GM19463 (cell line): ENCODE data around the gene IL12A.
A peak's percentile ranks its signal among the peaks of the same experiment; 100 is the strongest.

Experiments
- ATAC-seq: cut with Tn5 transposase; IDR thresholded peaks from one replicate; pipeline ENCODE4 v1.9.1; 2021; ENCODE audit warnings: mild to moderate bottlenecking, moderate library complexity; ENCODE audit not compliant: unreplicated experiment

The IL12A gene

DNA sequence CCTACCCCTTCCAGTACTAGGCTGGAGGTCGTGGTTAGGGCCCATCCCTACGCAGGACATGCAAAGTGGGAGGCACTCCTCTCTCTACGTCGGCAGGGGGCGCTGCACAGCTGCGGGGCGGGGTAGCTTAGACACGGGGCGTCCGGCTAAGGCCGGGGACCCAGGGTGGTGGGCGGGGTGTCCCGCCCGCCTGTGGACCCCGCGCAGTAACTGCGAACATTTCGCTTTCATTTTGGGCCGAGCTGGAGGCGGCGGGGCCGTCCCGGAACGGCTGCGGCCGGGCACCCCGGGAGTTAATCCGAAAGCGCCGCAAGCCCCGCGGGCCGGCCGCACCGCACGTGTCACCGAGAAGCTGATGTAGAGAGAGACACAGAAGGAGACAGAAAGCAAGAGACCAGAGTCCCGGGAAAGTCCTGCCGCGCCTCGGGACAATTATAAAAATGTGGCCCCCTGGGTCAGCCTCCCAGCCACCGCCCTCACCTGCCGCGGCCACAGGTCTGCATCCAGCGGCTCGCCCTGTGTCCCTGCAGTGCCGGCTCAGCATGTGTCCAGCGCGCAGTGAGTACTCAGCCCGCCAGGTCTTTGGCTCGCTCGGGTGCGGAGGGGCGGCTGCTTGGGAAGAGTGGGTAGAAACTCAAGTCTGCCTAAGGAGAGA, at the start of gene IL12A:
Gene IL12A (plus strand): TSS at position 219 of the 655 bp plus-strand sequence.
- peak; percentile 86 for ATAC-seq

DNA sequence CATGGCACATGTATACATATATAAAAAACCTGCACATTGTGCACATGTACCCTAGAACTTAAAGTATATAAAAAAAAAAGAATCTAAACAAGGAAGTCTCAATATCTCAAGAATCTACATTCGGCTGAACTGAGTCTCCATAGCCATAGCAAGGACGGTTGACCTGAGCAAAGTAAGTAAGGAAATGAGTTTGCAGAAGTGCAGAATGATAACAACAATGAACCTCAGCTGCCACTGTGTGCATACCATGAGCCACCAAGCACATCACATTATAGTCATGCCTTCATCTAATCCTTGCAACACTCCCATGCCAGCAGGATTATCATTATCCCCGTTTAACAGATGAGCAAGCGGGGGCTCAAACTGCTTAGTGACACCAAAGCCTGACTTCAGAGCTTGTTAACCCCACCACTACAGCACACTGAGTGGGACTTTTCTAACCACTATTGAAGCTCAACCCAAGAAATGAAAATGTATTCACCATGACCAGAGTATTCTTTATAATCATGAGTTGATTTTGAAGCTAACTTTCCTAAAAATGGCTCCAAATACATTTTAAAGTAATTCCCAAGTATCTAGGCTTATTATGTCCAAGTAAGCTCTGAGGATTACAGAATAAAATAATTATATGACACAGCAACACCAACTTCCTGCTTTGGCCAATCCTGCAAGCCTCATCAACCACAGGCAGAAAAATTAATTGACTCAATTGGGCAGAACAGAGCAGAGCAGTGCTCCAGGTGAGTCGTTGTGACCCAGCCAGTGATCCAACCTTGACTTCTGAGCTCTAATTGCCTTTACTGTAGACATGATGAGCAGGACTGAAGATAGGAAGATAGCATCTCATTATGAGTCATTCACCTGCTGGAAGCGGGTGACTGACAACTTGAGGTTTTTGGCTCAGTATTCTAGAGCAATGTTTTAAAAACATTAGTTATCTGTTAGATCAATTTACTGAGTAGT, 47.3 kb upstream of the IL12A start:
- peak; percentile 58 for ATAC-seq

DNA sequence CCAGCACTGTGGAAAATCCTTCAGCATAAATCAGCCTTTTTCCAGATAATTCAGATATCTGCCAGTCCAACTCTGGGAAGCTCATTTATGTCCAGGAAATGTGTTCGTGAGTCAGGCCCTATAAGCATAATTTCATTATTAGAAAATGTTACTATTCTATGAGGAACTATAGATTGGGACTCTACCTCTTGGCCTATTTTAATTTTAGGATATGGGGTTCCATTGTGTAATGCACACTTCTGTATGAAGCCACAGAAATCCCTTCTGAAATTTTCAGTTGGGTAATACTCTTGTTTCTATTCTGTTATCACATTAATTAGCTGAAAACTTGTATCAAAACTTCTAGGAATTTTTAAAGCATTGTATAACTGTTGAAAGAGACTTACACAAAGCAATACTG, 43.9 kb upstream of the IL12A start:
- no peak for ATAC-seq

DNA sequence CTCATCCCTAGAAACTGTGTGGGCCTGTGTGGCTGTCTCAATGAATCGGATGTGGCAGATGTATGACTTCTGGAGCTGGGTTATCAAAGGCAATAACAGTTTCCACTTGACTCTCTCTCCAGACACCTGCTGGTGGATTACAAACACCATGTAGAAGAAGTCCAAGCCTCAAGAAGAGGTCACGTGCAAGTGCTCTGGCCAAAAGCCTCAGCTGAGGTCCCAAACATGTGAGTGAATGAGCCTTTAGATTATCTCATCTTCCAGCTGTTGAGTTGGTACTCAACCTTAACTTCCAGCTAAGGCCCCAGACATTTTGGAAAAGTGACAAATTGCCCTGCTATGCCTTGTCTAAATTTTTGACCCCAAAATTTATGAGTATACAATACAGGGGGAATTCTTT, 42.7 kb upstream of the IL12A start:
- ATAC-seq: no peak

DNA sequence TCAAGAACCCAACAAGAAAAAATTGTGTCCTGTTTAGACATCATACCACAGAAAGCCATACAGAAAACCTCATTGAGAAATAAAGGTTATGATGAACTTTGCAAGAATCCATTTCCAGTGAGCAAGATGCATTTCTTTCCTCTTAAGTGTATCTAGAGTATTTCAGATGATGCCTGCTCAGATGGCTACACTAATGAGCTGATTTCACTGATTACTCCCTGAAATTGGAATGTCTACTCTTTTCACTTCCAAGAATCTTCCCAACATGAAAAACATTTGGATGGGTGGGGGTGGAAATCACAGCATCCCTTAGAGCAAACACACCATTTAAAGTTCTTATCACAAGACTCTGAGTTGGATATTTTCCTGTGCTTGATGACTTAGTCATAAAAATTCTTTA, 41.4 kb upstream of the IL12A start:
- ATAC-seq: no peak

DNA sequence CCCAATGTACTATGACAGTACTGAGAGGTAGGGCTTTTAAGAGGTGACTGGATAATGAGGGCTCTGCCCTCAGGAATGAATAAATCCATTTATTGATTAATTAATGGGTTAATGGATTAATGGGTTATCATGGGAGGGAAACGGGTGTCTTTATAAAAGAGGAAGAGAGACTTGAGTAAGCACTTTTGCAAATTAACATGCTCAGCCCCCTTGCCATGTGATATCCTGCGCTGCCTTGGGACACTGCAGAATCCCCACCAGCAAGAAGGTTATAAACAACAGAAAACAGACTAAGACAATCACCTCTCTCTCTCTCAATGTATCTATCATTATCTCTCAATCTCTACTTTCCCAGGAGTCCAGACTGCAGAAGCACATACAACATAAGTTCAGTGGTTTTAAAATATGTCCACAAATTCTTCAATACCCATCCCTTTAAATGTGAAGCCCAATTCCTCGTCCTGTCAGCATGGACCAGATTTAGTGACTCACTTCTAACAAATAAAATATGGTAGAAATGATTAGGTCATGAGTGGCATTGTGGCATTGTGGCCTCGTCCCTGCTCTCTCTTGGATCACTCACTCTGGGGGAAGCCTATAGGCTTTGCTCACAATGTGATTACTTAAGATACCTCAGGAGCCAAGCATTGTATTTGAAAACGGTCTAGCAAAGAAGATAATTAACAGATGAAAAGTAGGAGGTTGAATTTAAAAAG, 40.0 kb upstream of the IL12A start:
- no peak for ATAC-seq

DNA sequence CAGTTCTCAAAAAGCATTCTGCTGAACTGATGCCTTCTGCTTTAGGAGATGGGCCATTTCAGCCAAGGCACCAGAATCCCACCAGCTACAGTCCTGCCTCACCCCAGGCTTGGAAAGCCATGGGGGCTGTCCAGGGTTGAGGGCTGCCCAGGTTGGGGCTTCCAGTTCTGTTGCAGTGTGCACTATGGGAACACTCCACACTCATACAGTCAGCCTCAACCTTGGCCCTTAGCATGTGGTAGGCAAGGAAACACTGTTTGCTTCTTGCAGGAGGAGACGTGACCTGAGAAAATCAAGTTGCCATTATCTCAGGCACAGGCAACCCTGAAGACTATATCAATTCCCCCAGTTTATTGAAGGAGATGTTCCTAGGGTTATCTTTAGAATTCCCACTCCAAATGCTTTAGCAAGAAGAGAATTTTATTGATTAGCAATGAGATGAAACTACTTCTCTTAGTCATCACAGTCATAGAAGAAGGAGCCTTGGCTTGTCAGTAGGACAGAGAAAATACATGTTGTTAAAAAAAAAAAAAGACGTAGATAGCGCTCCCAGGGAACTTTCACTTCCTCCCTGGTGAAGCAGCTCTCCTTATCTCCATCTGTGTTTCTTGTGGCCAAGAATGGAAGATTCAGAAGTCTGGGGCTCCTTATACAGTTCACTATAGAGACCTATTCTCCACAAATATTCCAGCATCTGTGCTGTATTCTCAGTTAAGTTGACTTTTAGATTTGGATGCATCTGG, 38.3 kb upstream of the IL12A start:
- peak; percentile 80 for ATAC-seq

DNA sequence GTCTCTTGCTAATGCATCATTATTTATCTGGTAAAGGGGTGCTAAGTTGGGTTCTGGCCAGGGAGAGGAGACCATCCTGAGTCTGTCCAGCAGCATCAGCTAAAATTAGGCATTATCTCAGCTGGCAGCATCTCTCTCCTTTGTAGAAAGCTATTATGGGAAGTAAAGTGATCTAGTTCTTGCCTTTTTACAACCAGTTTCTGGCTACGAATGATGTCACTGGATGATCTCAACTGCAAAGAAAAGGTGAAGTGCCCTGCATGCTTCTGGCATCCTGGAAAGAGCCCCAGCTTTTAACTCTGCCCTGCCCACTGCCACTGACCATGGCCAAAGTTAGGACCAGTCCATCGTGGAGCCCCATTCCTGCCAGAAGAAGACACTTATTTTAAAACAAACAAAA, 37.1 kb upstream of the IL12A start:
- ATAC-seq: no peak

DNA sequence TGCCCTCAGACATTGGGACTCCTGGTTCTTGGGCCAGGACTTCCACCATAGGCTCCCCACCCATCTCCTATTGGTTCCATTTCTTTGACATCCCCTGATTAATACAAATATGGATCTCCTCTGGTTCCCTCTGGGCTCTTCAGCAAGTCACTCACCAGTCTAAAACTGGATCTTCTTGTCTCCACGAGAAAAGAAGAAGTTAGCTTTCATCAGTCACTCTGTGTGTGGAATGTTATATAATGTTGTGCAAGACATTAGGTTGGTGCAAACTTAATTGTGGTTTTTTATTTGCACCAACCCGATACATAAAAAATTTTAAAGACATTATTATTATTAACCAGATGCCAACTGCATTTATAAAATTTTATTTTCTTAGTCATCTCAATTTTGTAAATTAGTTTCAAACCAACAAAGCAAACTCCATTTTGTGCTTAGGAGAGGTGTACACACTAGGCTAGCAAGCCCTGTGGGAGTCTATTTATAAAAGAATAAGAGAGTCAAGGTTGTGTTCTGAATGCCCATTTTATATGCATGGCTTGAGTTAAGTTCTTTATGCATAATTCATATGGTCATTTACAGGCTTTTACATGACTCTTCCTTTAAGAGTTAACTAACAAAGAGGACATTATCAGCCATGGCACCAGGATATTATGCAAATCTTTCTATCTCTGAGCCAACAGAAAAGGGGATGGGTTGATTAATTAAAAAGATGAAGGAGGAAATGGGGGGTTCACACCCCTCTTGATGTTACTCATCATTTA, 35.1 kb upstream of the IL12A start:
- no peak for ATAC-seq

DNA sequence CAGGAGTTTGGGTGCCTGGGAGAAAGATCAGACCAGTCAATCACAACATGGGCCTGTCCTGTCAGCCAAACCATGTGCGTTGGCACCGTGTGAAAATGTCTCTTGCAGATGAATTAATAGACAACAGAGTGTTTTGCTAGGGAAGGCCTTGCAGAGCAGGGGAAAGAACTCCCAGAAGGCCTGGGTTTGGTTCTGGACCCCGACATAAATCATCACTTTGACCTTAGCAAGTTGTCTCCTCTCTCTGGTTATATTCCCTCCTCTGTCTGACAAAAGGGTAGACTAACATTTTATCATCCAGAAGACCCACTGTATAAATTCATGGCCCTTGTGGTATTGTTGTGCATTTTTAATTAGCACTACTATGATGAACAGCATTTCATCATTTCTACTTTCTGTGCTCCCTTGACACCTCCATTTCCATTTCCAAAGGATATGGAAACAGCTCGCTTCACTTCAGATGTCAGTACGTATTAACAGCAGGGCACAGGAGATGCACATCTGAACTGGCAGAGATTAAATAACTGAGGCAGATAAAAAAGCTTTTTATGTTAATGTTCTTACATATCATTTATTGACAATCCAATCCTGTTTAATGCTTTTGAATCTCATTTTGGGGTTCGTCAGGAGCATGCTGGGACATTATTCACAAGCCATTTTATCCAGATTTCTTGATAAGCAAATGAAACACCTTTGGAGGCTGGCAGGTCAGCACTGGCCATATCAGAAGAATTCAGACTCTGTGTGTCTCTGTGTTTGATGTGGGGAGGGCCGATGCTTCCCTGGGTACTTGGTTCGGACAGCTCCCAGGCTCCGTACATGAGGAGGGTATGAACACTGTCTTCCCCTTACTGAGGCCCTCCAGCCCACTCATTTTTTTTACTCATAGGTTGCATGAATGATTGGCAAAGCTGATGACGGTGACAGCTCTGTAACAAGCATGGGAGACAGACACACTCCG, 28.2 kb upstream of the IL12A start:
- no peak for ATAC-seq

DNA sequence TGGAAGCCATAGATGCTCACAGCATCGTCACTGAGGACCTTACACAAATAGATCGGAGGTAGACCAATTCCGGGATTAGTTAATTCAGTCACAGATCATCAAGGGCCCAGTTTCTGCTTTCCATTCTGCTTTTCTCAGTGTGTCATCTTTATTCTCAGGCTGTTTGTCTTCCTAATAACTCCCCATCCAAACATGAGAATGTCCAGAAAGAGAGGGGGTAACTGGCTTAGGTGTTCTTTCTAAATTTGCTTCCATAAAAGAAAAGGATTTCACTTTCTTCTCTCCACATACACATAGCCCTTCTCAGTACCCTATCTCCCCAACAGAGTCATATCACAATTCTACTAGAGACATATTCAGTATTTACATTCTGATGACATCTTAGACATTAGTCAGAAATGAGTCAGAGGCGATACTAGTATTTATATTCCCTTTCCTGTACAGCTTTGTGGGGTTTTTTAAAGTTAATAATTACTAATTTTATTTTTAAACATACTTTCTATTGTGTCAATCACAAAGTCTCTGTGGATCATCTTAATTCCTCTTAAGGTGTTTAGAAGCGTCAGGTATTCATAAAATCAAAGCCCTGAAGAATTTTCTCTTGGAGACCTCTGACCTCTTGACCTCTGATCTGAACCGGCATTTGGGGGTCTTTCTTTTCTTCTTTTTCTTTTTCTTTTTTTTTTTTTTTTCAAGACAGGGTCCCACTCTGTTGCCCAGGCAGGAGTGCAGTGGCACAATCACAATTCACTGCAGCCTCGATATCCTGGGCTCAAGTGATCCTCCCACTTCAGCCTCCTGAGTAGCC, 24.3 kb upstream of the IL12A start:
- ATAC-seq: peak; percentile 98

DNA sequence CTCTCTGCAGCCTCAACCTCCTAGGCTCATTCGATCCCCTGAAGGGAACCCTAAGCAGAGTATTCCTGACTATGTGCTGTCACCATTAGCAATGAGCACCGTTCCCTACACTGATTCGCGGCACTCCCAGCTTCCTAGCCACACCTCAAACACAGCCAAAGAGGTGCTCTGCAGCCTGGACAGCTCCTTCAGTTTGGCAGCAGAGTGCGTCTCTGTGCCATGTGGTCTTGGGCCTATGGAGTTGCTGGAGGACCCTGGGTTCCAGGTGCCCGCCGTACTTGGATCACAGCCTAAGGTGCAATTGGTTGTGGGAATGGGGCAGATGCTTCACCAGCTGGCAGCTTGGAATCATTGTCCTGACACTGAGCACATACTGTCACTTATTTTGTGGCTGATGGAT, 17.3 kb upstream of the IL12A start:
- ATAC-seq: no peak

DNA sequence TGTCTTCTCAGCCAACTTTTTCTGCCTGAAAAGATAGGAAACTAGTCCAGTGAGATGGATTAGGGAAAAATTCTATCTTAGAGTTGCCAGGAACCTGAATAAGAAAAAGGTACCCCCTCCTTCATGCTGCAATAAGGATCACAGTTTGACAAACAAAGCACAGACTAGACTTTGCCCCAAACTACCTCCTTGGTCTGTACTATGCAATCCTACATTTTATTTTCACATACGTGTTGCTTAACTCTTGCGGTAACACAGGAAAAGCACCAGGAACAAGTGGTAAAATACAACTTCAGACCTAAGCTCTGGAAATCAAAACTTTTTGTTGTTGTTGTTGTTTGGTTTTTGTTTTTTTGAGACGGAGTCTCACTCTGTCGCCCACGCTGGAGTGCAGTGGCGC, 11.3 kb upstream of the IL12A start:
- no peak for ATAC-seq

DNA sequence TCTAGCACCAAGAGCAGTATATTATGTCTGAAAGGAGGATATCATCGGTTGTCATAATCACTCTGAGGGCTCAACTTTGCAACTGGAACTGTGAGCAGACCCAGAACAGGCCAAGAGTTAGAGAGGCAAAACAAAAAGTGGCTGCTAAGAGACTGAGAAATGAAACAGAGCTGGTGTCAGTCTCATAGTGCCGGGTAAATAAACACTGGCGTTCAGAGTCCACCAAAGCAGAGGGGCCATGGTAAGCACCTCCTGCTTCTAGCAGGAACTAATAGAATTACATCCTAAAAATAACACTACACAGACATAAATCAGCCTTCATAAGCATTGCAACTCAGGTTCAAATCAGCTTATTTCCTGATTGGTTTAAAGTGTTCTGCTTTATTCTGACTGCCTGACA, 10.3 kb upstream of the IL12A start:
- ATAC-seq: peak; percentile 94

DNA sequence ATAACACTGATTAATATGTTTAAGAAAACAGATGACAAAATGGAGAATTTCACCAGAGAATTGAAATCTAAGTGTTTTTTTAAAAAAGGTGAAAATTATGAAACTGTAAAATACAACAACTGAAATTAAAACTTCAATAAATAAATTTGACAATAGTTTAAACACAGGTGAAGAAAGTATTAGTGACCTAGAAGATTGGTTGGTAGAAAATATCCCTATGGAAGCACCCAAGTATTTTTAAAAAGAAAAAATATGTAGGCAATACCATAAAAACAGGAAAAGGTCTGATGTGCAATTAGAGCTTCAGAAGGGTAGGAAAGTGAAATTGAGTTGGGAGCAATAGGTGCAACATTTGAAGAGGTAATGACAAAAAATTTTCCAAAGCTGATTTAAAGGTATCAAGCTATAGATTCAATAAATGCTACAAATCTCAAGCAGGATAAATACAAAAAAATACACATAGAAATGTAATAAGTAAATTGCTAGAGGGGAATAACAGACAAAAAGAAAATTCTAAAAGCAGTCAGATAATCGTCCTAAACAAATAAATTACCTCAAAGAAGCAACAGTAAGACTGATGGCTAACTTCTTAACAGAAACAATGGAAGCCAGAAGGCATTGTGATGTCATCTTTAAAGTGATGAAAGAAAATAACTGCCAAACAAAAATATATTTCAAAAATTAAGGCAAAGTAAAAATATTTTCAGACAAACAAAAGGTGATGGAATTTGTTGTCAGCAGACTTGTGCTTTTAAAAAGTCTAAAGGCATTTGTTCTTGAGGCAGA, 9.5 kb upstream of the IL12A start:
- ATAC-seq: no peak

DNA sequence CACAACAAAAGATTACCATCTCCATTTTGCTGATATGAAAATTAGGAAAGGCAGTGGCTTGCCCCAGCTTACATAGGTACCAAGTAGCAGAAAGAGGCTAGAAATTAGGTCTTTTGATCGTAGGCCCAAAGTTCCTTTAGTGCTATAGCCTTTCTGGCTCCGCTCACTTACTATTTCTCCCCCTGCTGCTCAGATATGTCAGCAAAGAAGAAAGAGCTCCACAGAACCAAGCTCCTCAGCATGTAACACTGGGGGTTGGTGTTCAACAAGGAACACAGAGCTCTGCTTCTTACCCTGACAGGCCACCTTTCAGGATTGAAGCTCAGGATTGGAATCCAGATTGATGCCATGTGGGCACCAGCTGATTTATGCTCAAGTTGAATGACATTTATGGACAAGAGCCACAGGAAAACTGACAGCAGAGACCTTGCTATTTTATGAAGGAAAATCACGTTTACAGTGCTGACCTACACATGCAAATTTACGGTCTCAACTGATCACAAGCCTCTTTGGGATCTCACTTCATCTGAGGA, 6.1 kb upstream of the IL12A start:
- no peak for ATAC-seq

DNA sequence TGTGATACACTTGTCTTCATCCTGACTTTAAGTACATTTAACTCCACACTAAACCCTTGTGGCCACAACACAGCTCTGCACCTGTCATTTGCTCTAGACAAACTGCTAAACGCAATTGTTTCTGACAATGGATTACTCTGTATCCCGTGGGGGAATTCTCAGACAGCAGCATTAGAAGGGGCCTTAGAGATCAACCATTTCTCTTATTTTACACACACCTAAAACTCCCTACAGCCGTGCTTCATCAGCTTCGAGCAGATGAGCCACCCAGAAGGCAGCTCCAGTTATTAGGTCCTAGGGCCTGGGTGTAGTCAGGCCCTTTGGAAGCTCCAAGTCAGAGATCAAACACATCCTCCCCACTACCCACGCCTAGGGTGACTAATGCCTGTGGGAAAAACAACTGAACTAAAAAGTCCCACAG, 1.3 kb upstream of the IL12A start:
- peak; percentile 19 for ATAC-seq
